Pancreas (tissue), 10 donors: ENCODE data around the gene FANK1. TPM values are rescaled to one million over a fixed set of nuclear protein-coding genes. Genes with fewer than 3 reads are reported as not detected.
A peak's percentile ranks its signal among the peaks of the same experiment; 100 is the strongest.

Experiments
- ATAC-seq, 4 donors: fragments of 200-7000 bp; cut with Tn5 transposase; one replicate each; pipeline versions ENCODE4 v1.8.0 to v1.9.1; 2020; ENCODE audit warnings: mild to moderate bottlenecking in 4 of 4, moderate library complexity in 4 of 4
- DNase-seq, 6 donors: peaks; one replicate each; pipeline ENCODE4 v3.0.0-alpha.2; 2020
- FAIRE-seq: peaks from 2 replicates; lab custom pipeline; 2012; peaks lifted over from hg19 to GRCh38; lab: Jason Lieb, UNC
- H3K27ac ChIP-seq, 4 donors: fragments of 200-600 bp; sonication (generic); 1 replicate in 3 of 4; 2 replicates in 1 of 4; pipeline versions ENCODE4 v1.5.0 to v1.8.0; 2020
- H3K27me3 ChIP-seq, 4 donors: fragments of 200-600 bp; one replicate each; pipeline ENCODE4 v1.8.0; 2021
- H3K36me3 ChIP-seq, 3 donors: fragments of 200-600 bp; sonication (generic) in 1 of 3; one replicate each; pipeline versions ENCODE4 v1.5.0 to v1.8.0; 2020 to 2021
- H3K4me1 ChIP-seq, 3 donors: fragments of 200-600 bp; one replicate each; pipeline ENCODE4 v1.8.0; 2021
- H3K4me3 ChIP-seq, 4 donors: fragments of 200-600 bp; sonication (generic) in 2 of 4; one replicate each; pipeline versions ENCODE4 v1.5.0 to v1.8.0; 2020 to 2021
- H3K9me3 ChIP-seq, 4 donors: fragments of 200-600 bp; one replicate each; pipeline ENCODE4 v1.8.0; 2021
- WGBS, 2 donors: extraction: QIAGEN DNeasy Blood & Tissue Kit; methylation state at CpG; one replicate each; pipeline ENCODE4 v1.1.7; 2013; 5-methylcytosine and 5-hydroxymethylcytosine counted together
- intact Hi-C, 3 donors: fragments of 100-400 bp; cut with DNase I; formaldehyde crosslinking; loops; one replicate each; pipeline versions ENCODE4 v1.11.1 to v1.14.2; 2022
- polyA plus RNA-seq, 2 donors: library from polyadenylated mRNA; stranded (reverse); fragments of 200-250 nt; gene quantifications; one replicate each; pipeline ENCODE4 v1.2.3, GENCODE V29; 2013
- total RNA-seq, 6 donors: library from RNA; stranded (reverse); fragmentation: NEBNext Ultra II Directional in 4 of 6; extraction: Animal tissue kit (Norgen Biotek cat#: 25700) in 4 of 6; gene quantifications; one replicate each; pipeline versions ENCODE4 v1.2.1 to v1.2.4, GENCODE V29; 2021 to 2023
- TF ChIP-seq, protein P1 (sequence below), 4 donors: fragments of 200-600 bp; sonication (generic) in 3 of 4; IDR thresholded peaks; one replicate each; pipeline versions ENCODE4 v1.5.0 to v1.8.0; 2021; ENCODE audit warnings: antibody characterized with exemption in 4 of 4
- donor health status: healthy with polysubstance abuse.
- donor health status: DM: no; HTN: no; CAD: no; lungs with moderate emphysema.
- donor health status: DM: no; HTN: no; CAD: no.
- donor health status: control.
- donor health status: control.
- donor health status: Bipolar disorder and iron deficiency.
- donor health status: DM: yes; HTN: yes; CAD: no.
- donor health status: DM: no; HTN: no; CAD: no.
- donor health status: DM: no; HTN: no; CAD: no.
- donor health status: DM: yes; HTN: yes; CAD: no.

Gene FANK1
- total and polyA plus RNA-seq, 8 donors, result 1.6 to 13.2 (median 3.2) TPM

DNA sequence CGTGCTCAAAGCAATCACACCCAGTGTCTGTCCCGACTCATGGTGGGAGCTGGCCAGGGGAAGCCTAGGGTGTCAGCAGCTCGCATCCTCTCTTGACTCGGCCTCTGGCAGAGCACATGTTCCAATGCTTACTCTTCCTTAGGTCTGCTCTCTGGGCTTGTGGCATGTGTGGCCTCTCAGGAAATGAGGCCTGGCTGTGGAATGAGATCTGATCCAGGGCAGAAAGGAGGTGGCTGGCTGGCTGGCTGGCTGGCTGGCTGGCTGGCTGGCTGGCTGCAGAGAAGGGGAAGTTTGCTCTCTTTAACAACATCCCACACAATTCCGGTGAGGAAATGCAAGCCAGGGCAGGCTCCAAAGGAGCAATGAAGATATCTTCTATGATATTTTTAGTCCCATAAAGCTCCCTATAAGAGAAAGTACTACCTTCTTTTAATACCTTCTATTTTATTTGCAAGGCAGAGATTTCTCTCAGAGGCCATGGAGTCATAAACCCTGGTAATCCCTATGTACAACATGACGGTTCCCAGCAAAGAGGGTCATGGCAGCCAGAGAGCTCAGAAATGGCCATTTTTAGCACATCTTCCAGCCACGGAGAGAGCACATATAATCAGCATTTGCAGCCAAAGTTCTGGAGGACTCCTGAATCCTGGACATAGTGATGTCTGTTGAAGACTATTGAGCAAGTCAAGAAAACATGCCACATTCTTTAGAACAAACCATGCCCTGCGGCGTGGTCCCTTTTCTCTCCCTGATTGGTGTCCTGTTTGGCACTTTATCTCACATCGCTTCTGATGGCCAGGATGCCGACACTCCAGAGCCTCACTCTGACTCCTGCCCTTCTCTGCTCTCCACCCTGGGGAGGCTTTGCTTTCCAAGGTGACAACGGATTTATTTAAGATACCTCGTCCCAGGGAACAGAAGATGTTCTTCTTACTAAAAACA, 153.7 kb downstream of the FANK1 start:
- intact Hi-C loops, result no loop called here
- H3K27me3 ChIP-seq, result no peaks in the 10 kb centered on the region
- H3K9me3 ChIP-seq, result no peaks in the 10 kb centered on the region
- FAIRE-seq (no peak), ATAC-seq (peak in 2 of 4 donors; percentile 23 to 43), DNase-seq (no peak)
- H3K36me3 ChIP-seq, result no peaks in the 10 kb centered on the region
- WGBS, 2 donors, result 62 to 71% methylated on average over 13 of the region's 13 CpGs
- TF ChIP-seq, protein P1, sequence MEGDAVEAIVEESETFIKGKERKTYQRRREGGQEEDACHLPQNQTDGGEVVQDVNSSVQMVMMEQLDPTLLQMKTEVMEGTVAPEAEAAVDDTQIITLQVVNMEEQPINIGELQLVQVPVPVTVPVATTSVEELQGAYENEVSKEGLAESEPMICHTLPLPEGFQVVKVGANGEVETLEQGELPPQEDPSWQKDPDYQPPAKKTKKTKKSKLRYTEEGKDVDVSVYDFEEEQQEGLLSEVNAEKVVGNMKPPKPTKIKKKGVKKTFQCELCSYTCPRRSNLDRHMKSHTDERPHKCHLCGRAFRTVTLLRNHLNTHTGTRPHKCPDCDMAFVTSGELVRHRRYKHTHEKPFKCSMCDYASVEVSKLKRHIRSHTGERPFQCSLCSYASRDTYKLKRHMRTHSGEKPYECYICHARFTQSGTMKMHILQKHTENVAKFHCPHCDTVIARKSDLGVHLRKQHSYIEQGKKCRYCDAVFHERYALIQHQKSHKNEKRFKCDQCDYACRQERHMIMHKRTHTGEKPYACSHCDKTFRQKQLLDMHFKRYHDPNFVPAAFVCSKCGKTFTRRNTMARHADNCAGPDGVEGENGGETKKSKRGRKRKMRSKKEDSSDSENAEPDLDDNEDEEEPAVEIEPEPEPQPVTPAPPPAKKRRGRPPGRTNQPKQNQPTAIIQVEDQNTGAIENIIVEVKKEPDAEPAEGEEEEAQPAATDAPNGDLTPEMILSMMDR (IDR thresholded peaks at IDR 0.05), result no peak
- no peaks in the 10 kb centered on the region for H3K4me1 ChIP-seq
- no peak overlapping the region for H3K27ac ChIP-seq
- H3K4me3 ChIP-seq, result no peak overlapping the region

DNA sequence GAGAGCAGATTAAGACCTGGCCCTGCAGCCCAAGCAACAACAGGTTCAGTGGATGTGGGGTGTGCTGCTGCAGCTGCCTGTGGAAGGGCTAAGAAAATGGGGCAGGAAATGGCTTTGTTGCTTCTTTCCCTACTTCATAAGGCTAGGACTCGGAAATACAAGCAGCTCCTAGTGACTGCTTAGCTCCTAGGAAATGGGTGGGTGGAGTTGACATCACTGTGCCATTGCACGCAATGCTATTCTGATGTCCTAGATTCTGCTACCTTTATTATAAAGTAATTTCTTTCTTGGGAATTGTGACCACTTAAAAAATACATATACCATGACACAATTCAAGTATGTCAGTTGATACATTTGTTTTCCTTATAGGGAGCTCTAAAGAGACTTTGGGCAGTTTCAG, 155.8 kb downstream of the FANK1 start:
- Histone ChIP-seq H3K4me3 (no peak overlapping the region), H3K4me1 (no peaks in the 10 kb centered on the region), H3K9me3 (no peaks in the 10 kb centered on the region), H3K27ac (no peak overlapping the region), H3K36me3 (no peaks in the 10 kb centered on the region), H3K27me3 (no peaks in the 10 kb centered on the region)
- no peak for DNase-seq
- ATAC-seq, result no peak
- 74 to 75% methylated on average over 2 of the region's 2 CpGs for WGBS, 2 donors
- no peak for FAIRE-seq
- intact Hi-C loops, result no loop called here
- TF ChIP-seq, protein P1 (IDR thresholded peaks at IDR 0.05), result no peak

DNA sequence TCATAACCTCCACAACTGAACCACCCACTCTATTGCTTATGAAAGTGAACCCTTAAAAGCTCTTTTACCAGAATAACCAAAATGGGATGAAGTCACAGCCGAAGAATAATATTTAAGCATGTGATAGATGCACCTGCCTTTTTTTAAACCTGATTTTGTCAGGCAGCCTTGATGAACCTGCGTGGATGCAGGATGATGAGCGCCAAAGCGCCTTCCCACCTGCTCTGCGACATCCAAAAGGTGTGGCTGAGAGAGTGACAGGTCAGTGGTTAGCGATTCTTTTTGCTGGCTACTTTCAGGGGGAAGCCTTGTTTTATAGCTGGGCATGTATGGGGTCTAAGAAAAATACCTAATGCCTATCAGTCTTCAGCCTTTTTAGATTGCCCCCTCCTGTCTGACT, 157.8 kb downstream of the FANK1 start:
- Histone ChIP-seq H3K4me3 (no peak overlapping the region), H3K27me3 (no peaks in the 10 kb centered on the region), H3K9me3 (no peaks in the 10 kb centered on the region), H3K36me3 (no peaks in the 10 kb centered on the region), H3K27ac (no peak overlapping the region), H3K4me1 (no peaks in the 10 kb centered on the region)
- DNase-seq (no peak), FAIRE-seq (no peak), ATAC-seq (no peak)
- intact Hi-C loops, result no loop called here
- WGBS, 2 donors, result 85 to 92% methylated on average over 6 of the region's 6 CpGs
- TF ChIP-seq, protein P1 (IDR thresholded peaks at IDR 0.05), result no peak

DNA sequence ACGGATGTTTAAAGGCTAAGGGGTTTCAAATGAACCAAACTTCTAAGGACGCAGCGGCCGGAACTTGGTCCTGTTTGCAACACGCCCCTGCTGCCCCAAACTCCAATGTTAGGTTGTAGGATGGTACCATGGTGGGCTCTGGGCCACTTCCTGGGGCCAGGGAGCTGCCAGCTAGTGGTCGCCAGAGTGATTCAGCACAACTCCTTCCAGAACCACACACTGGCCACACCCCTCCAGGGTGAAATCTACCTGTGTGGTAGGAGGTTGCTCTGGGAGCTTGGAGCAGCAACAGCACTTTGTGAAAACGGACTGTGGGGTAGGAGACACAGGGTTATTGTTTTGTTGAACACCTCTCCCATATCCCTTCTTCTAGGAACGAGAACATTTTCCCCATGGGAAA, 161.1 kb downstream of the FANK1 start:
- TF ChIP-seq, protein P1 (IDR thresholded peaks at IDR 0.05), result no peak
- Histone ChIP-seq H3K27ac (no peak overlapping the region), H3K4me1 (no peaks in the 10 kb centered on the region), H3K27me3 (no peaks in the 10 kb centered on the region), H3K36me3 (no peaks in the 10 kb centered on the region), H3K4me3 (no peak overlapping the region), H3K9me3 (no peaks in the 10 kb centered on the region)
- intact Hi-C loops, result no loop called here
- DNase-seq (no peak), ATAC-seq (no peak), FAIRE-seq (no peak)
- WGBS, 2 donors, result 66 to 75% methylated on average over 8 of the region's 8 CpGs

DNA sequence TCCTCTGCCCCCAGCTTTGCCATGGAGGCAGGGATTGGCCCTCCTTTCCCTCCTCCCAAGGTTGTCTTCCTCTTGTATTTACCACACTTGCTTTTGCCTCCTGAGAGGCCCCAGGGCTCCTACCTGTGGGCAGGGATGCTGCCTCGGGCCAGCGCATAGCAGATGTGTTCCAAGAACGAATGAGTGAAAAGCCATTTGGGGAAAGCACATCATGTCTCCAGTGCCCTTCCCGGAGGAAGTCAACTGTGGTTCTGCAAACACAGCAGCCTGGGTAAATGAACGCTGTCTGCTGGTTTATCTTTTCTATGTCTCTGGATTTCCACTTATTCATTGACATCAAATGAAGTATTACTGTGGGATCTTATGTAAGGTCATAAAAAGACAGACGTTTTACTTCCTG, 161.7 kb downstream of the FANK1 start:
- intact Hi-C loops, result no loop called here
- H3K4me1 ChIP-seq, result peaks cover 0 to 5% (median 0%) of the 10 kb centered on the region in 3 donors
- TF ChIP-seq, protein P1 (IDR thresholded peaks at IDR 0.05), result no peak
- ATAC-seq (peak in 2 of 4 donors; percentile 6 to 24), FAIRE-seq (no peak), DNase-seq (no peak)
- H3K36me3 ChIP-seq, result no peaks in the 10 kb centered on the region
- H3K9me3 ChIP-seq, result no peaks in the 10 kb centered on the region
- WGBS, 2 donors, result 30% methylated on average over 6 of the region's 6 CpGs
- H3K4me3 ChIP-seq, result no peak overlapping the region
- H3K27ac ChIP-seq, result no peak overlapping the region
- no peaks in the 10 kb centered on the region for H3K27me3 ChIP-seq
